ENCODE measurements around the gene GOLGA6D. TPM values are rescaled to one million over a fixed set of nuclear protein-coding genes. Genes with fewer than 3 reads are reported as not detected.

The GOLGA6D gene
- total RNA-seq, 3 donors from 2014 or later (not counting 1 experiment from before 2014, with no cell fraction given) = not detected

DNA sequence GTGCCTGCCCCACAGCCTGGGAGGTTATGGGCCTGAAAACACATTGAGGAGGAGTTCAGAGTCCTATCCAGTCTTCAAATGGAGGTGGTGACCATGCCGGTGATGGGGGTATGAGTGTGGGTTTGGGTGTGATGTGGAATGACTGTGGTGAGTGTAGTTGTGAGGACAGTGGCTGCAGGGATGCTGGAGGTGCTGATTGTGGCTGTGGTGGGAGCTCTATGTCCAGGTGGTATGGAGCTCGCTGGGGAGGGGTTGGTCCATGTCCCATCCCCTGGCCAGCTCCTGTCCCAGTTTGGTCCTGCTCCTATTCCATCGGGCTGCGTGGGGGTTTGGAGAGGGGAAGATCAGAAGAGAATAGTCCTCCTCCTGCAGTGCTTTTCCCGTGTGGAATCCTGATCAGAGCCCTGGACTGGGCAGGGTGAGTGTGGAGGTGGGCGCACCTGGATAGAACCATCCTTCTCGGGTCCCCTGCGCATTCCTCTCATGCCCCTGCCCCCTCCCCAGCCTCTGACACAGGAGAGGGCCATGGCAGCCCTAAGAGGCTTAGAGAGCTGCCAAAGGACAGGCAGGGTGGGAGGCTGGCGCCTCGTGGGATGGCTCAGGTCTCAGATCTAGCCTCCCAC is 47.5 kb upstream of the GOLGA6D start:
- no peaks in the 10 kb centered on the region for H3K4me1 ChIP-seq (ENCODE audit: control insufficient read depth, insufficient read depth, low read length)
- Mint-ChIP-seq H3K27me3 (ENCODE audit: low read depth in 2 of 2) (peaks cover 5% of the 10 kb centered on the region in 2 donors), H3K9me3 (no peaks in the 10 kb centered on the region), H3K4me3 (no peak overlapping the region), H3K27ac (no peak overlapping the region), H3K36me3 (no peaks in the 10 kb centered on the region), H3K4me1 (no peaks in the 10 kb centered on the region)
- ATAC-seq = no peak
- H3K27me3 ChIP-seq (ENCODE audit: control insufficient read depth, insufficient read depth, low read length) = no peaks in the 10 kb centered on the region
- 77% methylated on average over 10 of the region's 10 CpGs for WGBS (ENCODE audit: insufficient coverage)
- no peaks in the 10 kb centered on the region for H3K36me3 ChIP-seq (ENCODE audit: control insufficient read depth, insufficient read depth, low read length)
- intact Hi-C loops (cut with micrococcal nuclease) = no loop called here
- no peak for DNase-seq
- TF ChIP-seq, protein P1, sequence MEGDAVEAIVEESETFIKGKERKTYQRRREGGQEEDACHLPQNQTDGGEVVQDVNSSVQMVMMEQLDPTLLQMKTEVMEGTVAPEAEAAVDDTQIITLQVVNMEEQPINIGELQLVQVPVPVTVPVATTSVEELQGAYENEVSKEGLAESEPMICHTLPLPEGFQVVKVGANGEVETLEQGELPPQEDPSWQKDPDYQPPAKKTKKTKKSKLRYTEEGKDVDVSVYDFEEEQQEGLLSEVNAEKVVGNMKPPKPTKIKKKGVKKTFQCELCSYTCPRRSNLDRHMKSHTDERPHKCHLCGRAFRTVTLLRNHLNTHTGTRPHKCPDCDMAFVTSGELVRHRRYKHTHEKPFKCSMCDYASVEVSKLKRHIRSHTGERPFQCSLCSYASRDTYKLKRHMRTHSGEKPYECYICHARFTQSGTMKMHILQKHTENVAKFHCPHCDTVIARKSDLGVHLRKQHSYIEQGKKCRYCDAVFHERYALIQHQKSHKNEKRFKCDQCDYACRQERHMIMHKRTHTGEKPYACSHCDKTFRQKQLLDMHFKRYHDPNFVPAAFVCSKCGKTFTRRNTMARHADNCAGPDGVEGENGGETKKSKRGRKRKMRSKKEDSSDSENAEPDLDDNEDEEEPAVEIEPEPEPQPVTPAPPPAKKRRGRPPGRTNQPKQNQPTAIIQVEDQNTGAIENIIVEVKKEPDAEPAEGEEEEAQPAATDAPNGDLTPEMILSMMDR (IDR thresholded peaks at IDR 0.05) = no peak
- H3K4me3 ChIP-seq (ENCODE audit: low read length) = no peak overlapping the region
- no peaks in the 10 kb centered on the region for H3K9me3 ChIP-seq (ENCODE audit: control insufficient read depth, insufficient read depth, low read length)
- no peak overlapping the region for H3K27ac ChIP-seq (ENCODE audit: low read length)

GRCh38 chr15:75235760-75236729 is 46.6 kb upstream of the GOLGA6D start:
- no peak overlapping the region for H3K27ac Mint-ChIP-seq
- no peaks in the 10 kb centered on the region for H3K4me1 ChIP-seq (ENCODE audit: control insufficient read depth, insufficient read depth, low read length)
- peaks cover 5% of the 10 kb centered on the region in 2 donors for H3K27me3 Mint-ChIP-seq (ENCODE audit: low read depth in 2 of 2)
- intact Hi-C loops (cut with micrococcal nuclease) = no loop called here
- no peaks in the 10 kb centered on the region for H3K27me3 ChIP-seq (ENCODE audit: control insufficient read depth, insufficient read depth, low read length)
- H3K27ac ChIP-seq (ENCODE audit: low read length) = no peak overlapping the region
- H3K9me3 Mint-ChIP-seq = no peaks in the 10 kb centered on the region
- no peak overlapping the region for H3K4me3 ChIP-seq (ENCODE audit: low read length)
- TF ChIP-seq, protein P1 (IDR thresholded peaks at IDR 0.05) = no peak
- no peaks in the 10 kb centered on the region for H3K36me3 Mint-ChIP-seq
- H3K4me1 Mint-ChIP-seq = no peaks in the 10 kb centered on the region
- no peak for DNase-seq
- H3K9me3 ChIP-seq (ENCODE audit: control insufficient read depth, insufficient read depth, low read length) = no peaks in the 10 kb centered on the region
- ATAC-seq = no peak
- no peak overlapping the region for H3K4me3 Mint-ChIP-seq
- H3K36me3 ChIP-seq (ENCODE audit: control insufficient read depth, insufficient read depth, low read length) = no peaks in the 10 kb centered on the region
- WGBS (ENCODE audit: insufficient coverage) = 83% methylated on average over 11 of the region's 11 CpGs

- TF ChIP-seq, protein P1 (IDR thresholded peaks at IDR 0.05) = no peak
- ATAC-seq (no peak), DNase-seq (no peak)
- no peaks in the 10 kb centered on the region for H3K4me1 ChIP-seq (ENCODE audit: control insufficient read depth, insufficient read depth, low read length)
- no peaks in the 10 kb centered on the region for H3K36me3 Mint-ChIP-seq
- H3K4me3 ChIP-seq (ENCODE audit: low read length) = no peak overlapping the region
- H3K27me3 Mint-ChIP-seq (ENCODE audit: low read depth in 2 of 2) = peaks cover 2 to 5% of the 10 kb centered on the region in 2 donors
- intact Hi-C loops (cut with micrococcal nuclease) = no loop called here
- WGBS (ENCODE audit: insufficient coverage) = 86% methylated on average over 11 of the region's 11 CpGs
- H3K9me3 Mint-ChIP-seq = no peaks in the 10 kb centered on the region
- no peaks in the 10 kb centered on the region for H3K4me1 Mint-ChIP-seq
- no peaks in the 10 kb centered on the region for H3K27me3 ChIP-seq (ENCODE audit: control insufficient read depth, insufficient read depth, low read length)
- H3K9me3 ChIP-seq (ENCODE audit: control insufficient read depth, insufficient read depth, low read length) = no peaks in the 10 kb centered on the region
- no peak overlapping the region for H3K27ac ChIP-seq (ENCODE audit: low read length)
- no peaks in the 10 kb centered on the region for H3K36me3 ChIP-seq (ENCODE audit: control insufficient read depth, insufficient read depth, low read length)
- no peak overlapping the region for H3K4me3 Mint-ChIP-seq
- no peak overlapping the region for H3K27ac Mint-ChIP-seq
These were observed 45.2 kb upstream of the GOLGA6D start for GRCh38 chr15:75237316-75237982.

Measured in natural killer cell (primary cell).